Gastroesophageal sphincter (tissue), 3 donors: ENCODE measurements around the gene HPGD.

Source experiments
- EP300 ChIP-seq: sonication (generic); formaldehyde crosslinking; IDR thresholded peaks from one replicate; pipeline ENCODE4 v1.6.1; 2017; ENCODE audit warnings: antibody characterized with exemption, mild to moderate bottlenecking
- POLR2A ChIP-seq, 2 donors: fragments of 450-650 bp; IDR thresholded peaks; one replicate each; pipeline ENCODE4 v1.6.1; 2017; ENCODE audit warnings: antibody characterized with exemption in 2 of 2, mild to moderate bottlenecking in 2 of 2, moderate library complexity in 1 of 2
- POLR2AphosphoS5 ChIP-seq: sonication (generic); formaldehyde crosslinking; IDR thresholded peaks from one replicate; pipeline ENCODE4 v1.6.1; 2017; ENCODE audit warnings: antibody characterized with exemption
- TF ChIP-seq, protein P1 (sequence below), 4 experiments: fragments of 200-600 bp in 2 of 4; fragments of 450-650 bp in 2 of 4; sonication (generic) in 1 of 4; IDR thresholded peaks; one replicate each; pipeline ENCODE4 v1.5.1; 2017 to 2019; ENCODE audit warnings: antibody characterized with exemption in 4 of 4, mild to moderate bottlenecking in 2 of 4, moderate library complexity in 2 of 4

DNA sequence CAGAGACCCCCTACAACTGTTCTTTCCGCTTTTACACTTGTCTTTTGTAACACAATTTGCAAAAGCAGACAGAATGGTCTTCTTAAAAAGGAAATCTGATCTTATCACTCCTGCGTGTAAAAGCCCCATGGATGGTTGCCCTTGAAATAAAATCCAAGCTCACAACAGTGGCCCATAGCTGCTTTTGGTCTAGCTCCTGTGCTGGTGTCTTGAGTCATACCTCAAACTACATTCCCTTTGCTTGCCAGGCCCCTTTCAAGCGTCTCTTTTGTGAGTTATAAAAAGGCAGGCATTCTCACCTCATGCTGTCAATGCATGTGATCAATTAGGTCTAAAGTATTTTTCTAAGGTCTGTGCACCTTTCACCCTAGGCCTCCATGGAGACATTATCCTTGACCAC is 27.6 kb downstream of the HPGD start:
- TF ChIP-seq, protein P1, sequence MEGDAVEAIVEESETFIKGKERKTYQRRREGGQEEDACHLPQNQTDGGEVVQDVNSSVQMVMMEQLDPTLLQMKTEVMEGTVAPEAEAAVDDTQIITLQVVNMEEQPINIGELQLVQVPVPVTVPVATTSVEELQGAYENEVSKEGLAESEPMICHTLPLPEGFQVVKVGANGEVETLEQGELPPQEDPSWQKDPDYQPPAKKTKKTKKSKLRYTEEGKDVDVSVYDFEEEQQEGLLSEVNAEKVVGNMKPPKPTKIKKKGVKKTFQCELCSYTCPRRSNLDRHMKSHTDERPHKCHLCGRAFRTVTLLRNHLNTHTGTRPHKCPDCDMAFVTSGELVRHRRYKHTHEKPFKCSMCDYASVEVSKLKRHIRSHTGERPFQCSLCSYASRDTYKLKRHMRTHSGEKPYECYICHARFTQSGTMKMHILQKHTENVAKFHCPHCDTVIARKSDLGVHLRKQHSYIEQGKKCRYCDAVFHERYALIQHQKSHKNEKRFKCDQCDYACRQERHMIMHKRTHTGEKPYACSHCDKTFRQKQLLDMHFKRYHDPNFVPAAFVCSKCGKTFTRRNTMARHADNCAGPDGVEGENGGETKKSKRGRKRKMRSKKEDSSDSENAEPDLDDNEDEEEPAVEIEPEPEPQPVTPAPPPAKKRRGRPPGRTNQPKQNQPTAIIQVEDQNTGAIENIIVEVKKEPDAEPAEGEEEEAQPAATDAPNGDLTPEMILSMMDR (IDR thresholded peaks at IDR 0.05): no peak
- TF ChIP-seq POLR2AphosphoS5: no peak
- TF ChIP-seq POLR2A (IDR thresholded peaks at IDR 0.05): no peak
- no peak for TF ChIP-seq EP300
